ENCODE measurements around the gene KHDRBS2. TPM values are rescaled to one million over a fixed set of nuclear protein-coding genes. Genes with fewer than 3 reads are reported as not detected.

Gene KHDRBS2
- total RNA-seq, 1 donor from 2014 or later: not detected

GRCh38 chr6:61640463-61640862 is 645.6 kb downstream of the KHDRBS2 start:
- no peaks in the 10 kb centered on the region for H3K27me3 Mint-ChIP-seq (ENCODE audit: low read depth)
- no peak for TF ChIP-seq CTCF (IDR thresholded peaks at IDR 0.05)
- H3K4me3 Mint-ChIP-seq (ENCODE audit: unreplicated experiment): no peak overlapping the region
- H3K27ac Mint-ChIP-seq (ENCODE audit: unreplicated experiment): no peak overlapping the region
- no peaks in the 10 kb centered on the region for H3K4me1 Mint-ChIP-seq (ENCODE audit: low read depth)
- no peak for DNase-seq (ENCODE audit: low spot score)
- no peaks in the 10 kb centered on the region for H3K36me3 Mint-ChIP-seq (ENCODE audit: low read depth)
- peaks cover 18% of the 10 kb centered on the region for H3K9me3 Mint-ChIP-seq (ENCODE audit: low read depth)

All from chondrocyte (in vitro differentiated cells).